Left forelimb (tissue), 1 donor: ENCODE measurements around the gene SPOP.
"Not testable (repeated sequence)": the region's sequence is repeated elsewhere in the genome, so short reads cannot be mapped to it uniquely, and the experiment has no call there.

Experiments used
- DNase-seq: peaks from one replicate; pipeline ENCODE4 v3.0.0-alpha.2; 2018; ENCODE audit warnings: low spot score

The SPOP gene

DNA sequence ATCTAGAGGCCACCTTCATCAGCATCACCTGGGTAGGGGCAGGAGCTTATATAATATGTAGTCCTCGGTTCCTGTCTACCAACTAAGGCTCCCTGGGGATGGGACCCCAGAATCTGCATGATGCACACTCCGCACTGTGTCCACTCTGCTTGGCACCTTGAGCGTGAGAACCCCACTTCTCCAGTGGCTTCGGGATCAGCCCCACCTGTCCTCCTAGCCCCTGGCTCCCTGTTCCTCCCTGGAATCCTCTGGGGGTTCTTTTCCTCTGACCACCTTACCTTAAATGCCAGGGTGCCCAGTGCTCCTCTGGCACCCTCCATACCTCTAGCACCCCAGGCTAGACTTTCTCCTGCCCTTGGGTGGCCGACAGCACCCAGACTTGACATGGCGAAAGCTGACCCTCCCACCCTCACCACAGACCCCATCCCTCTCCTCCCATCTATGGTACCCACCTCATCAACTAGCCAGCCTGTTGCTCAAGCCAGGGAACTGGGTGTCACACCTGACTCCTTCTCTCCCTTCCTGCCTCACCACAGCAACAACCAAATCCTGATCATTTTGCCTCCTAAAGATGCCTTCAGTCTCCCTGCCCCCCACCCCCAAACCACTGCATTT is 105.0 kb downstream of the SPOP start:
- no peak for DNase-seq

DNA sequence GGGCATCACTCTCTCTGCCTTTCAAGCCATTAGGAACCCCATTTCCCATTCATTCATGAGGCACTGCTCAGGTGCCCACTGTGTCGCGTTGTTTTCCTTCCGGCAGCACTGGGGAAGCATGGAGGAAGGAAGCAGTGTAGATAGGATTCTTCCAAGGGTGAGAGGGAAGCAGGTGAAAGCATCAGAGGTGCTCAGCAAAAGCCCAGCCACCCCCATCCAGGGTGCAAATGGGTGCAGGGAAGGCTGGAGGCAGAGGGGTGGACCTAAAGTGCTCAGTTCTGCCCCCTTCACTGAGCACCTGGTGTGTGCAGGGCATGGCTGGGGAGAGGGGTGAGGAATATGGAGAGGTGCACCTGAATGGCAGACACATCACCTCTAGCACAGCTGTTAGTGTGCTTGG is 105.7 kb downstream of the SPOP start:
- peak; percentile 47 for DNase-seq

- peak; percentile 9 for DNase-seq
These were observed 106.1 kb downstream of the SPOP start for GRCh38 chr17:49571764-49572163.

GRCh38 chr17:49571283-49571682 is 106.6 kb downstream of the SPOP start:
- peak; percentile 37 for DNase-seq

- DNase-seq, result no peak
These were observed 107.2 kb downstream of the SPOP start for GRCh38 chr17:49570540-49571242.

GRCh38 chr17:49568695-49569047 is 109.2 kb downstream of the SPOP start:
- DNase-seq, result not testable (repeated sequence)

GRCh38 chr17:49567871-49568694 is 109.8 kb downstream of the SPOP start:
- peak; percentile 91 for DNase-seq

DNA sequence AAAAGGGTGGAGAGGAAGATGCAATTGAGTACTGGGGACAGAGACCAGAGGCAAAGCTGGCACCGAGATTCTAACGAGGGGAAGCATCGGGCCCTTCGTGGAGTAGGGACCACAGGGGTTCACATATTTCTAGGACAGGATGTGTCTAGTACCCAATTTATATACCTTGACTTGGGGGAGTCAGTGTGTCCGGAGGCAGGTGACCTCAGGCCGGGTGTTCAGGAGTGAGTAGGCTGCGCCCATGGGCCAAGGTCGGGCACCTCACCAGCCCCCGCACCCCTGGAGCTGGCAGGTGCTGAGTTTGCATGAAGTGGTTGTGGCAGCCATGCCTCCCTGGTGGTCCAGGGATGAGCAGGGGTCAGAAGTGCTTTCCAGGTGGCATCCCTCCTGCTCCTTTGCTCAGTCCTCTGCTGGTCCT is 110.8 kb downstream of the SPOP start:
- no peak for DNase-seq

- peak; percentile 36 for DNase-seq
These were observed 111.2 kb downstream of the SPOP start for GRCh38 chr17:49566668-49567071.

GRCh38 chr17:49565948-49566491 is 111.9 kb downstream of the SPOP start:
- peak; percentile 55 for DNase-seq

DNA sequence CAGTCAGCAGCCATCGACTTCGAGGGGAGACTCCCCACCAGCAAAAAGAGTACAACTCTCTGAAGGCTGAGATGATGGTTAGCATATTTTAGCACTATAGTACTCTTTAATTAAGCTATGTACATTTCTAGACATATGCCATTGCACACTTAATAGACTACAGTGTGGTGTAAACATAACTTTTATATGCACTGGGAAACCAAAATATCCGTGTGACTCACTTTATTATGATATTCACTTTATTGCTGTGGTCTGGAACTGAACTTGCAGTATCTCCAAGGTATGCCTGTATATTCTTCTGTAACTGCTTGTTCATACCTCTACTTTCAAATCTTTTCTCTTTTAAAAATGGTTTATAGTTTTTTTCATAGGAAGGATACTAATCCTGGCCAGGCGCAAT is 113.3 kb downstream of the SPOP start:
- DNase-seq, result no peak

DNA sequence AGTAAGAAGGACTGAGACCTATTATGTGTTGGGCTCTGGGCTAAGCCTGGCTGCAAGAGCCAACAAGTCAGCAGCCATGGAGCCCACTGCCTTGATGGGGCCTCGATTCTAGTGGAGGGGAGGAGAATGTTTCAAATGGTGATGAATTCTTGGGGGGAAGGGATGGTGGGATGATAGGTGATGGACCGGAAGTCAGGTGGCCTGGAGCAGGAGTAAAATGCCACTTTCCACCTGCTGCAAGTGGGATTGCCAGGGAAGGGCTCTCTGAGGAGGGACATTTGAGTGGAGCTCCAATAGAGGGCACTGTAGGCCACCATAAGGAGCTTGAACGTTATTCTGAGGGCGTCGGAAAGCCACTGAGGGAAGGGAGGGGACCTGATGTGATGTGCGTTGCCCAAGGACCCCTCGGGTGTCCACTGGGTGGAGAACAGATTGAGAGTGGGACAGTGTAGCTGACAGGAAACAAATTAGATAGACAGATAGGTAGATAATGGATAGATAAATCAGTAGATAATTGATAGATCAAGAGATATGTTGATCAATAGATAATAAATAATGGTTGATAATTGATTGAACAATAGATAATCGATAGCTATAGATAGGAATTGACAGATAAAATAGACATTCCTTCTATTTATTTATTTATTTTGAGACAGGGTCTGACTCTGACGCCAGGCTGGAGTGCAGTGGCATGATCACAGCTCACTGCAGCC is 120.4 kb downstream of the SPOP start:
- no peak for DNase-seq

GRCh38 chr17:49556223-49556943 is 121.5 kb downstream of the SPOP start:
- DNase-seq, result peak; percentile 93

GRCh38 chr17:49555495-49556222 is 122.2 kb downstream of the SPOP start:
- DNase-seq, result no peak

DNA sequence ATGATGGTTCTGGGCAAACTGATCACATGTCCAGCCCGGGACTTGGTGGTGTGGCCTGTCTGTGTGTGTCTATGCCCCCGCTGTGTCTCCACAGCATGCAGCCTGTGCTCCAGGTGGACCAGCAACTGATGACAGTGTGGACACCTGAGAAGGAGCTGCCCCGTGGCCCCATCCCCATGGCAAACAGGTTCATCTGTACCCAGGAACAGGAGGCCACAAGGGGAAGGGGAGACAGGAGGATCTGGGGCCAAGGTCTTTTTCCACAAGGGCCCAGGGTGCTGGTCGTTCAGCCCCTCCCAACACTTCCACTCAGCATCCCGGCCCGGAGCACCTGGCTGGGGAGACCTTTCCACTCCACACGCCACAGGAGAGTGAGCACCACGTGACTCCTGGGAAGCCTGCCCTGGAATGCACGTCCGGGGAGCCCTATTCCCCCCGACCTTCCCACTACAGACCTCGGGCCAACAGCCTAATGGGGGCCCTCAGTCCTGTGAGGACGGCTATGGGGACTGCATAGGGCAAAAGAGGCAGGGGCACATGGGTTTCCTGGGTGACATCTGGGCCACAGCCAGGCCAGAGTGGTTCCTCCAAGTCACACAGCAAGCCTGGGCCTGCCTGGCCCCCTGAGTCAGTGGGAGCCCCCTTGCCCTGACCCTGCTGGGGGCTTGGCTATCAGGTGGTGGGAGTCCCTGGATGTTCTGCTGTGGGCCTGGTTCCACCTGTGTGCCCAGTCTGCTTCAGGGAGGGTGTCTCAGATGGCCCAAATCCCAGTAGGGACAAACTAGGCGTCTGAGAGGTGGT is 123.0 kb downstream of the SPOP start:
- DNase-seq, result no peak

DNA sequence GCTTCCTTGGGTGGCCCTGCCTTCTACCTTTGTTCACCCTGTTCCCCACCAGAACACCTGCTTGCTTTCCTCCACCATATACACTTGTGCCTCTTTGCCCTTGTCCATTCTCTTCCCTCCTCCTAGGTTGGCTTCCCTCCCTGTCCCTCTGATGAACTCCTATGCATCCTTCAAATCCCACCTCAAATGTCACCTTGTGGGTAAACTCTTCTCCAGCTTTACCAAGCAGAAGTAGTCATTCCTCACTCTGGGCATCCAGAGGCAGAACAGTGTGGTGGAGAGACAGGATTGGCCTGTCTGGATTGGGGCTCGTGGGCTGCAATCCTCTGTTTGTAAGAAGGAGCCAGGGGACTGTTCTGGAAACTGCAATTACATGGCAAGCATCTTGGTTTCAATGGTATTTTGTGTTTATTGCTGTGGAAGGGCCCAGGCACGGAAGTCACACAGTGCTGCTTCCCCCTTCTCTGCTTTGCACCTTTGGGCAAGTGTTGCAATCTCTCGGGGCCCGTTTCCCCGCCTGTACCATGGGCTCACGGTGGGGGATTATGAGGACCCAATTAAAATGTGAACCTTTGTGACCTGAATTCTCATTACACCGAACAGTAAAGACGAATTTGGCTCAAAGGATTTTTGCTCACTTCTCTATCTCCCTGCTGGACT is 124.1 kb downstream of the SPOP start:
- no peak for DNase-seq

DNA sequence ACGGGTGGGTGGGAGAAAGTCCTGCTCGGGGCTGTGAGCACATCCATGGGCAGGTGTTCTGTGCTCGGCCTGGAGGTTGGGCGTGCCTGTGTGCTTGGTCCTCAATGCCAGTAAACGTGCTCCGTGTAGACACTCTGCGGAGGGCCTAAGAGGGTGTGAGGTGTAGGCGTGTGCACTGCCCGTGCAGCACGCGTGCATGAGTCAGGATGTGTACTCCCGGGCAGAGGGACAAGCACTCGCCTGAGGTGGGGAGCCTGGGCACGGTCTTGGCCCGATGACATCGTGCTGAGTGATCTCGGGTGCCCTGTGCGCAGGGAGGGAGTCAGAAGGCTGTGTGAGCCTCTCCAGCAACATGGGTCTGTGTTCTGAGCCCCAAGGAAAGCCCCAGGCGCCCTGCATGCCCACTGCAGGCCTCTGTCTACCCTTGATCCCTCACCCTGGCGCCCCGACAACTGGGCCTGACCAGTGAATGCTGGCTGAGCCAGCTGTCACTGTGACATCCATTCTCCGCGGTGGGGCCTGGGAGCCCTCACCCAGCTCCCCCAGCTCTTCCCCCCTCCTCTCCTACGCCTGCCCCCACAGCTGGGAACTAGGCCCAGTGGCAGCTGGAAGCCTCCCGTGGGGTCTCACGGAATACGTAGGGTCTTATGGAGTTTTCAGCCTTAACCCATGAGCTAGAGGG is 125.7 kb downstream of the SPOP start:
- no peak for DNase-seq

GRCh38 chr17:49551221-49552069 is 126.5 kb downstream of the SPOP start:
- DNase-seq, result no peak
